H1 (cell line): Measurements from ENCODE around the gene KRT72. TPM values are rescaled to one million over a fixed set of nuclear protein-coding genes. Genes with fewer than 3 reads are reported as not detected.

Experiments
- CTCF ChIA-PET: fragments of 300-600 bp; sonication (Branson Sonifier 250); formaldehyde crosslinking; loops from one replicate; lab custom pipeline; 2021; ENCODE audit not compliant: partially characterized antibody; lab: Charles Lee
- POLR2A ChIA-PET: fragments of 300-600 bp; sonication (Branson Sonifier 250); formaldehyde crosslinking; loops from one replicate; lab custom pipeline; 2021; ENCODE audit warnings: inconsistent platforms; ENCODE audit not compliant: partially characterized antibody; lab: Charles Lee
- DNase-seq, 2 experiments: peaks; one replicate each; pipeline versions ENCODE4 v3.0.0 to v3.0.0-alpha.2; 2010 to 2022; ENCODE audit warnings: low spot score in 2 of 2, low read depth in 1 of 2, mixed read lengths in 1 of 2
- FAIRE-seq: peaks from 2 replicates; lab custom pipeline; 2011; peaks lifted over from hg19 to GRCh38; lab: Jason Lieb, UNC
- H2AFZ ChIP-seq: 2 replicates; pipeline ENCODE4 v1.8.1; 2012; ENCODE audit warnings: low read length, inconsistent platforms
- H2AK5ac ChIP-seq: 2 replicates; pipeline ENCODE4 v1.6.1; 2013; ENCODE audit warnings: low read depth, low read length
- H2BK120ac ChIP-seq: replicated peaks from 2 replicates; pipeline ENCODE3; 2013; ENCODE audit warnings: low read depth, low read length, inconsistent platforms
- H2BK12ac ChIP-seq: 2 replicates; pipeline ENCODE4 v1.6.1; 2013; ENCODE audit warnings: low read depth, low read length
- H2BK15ac ChIP-seq: 2 replicates; pipeline ENCODE4 v1.6.1; 2013; ENCODE audit warnings: low read length
- H2BK20ac ChIP-seq: 2 replicates; pipeline ENCODE4 v1.6.1; 2013; ENCODE audit warnings: low read length
- H2BK5ac ChIP-seq: 2 replicates; pipeline ENCODE4 v1.6.1; 2013; ENCODE audit warnings: low read depth, low read length
- H3K14ac ChIP-seq: 2 replicates; pipeline ENCODE4 v1.6.1; 2013; ENCODE audit warnings: inconsistent platforms; ENCODE audit not compliant: insufficient read length
- H3K18ac ChIP-seq: 2 replicates; pipeline ENCODE4 v1.6.1; 2013; ENCODE audit warnings: low read length; ENCODE audit errors: extremely low read depth
- H3K23ac ChIP-seq: 2 replicates; pipeline ENCODE4 v1.6.1; 2013; ENCODE audit warnings: inconsistent platforms; ENCODE audit not compliant: insufficient read length
- H3K23me2 ChIP-seq: 2 replicates; pipeline ENCODE4 v1.6.1; 2013; ENCODE audit warnings: low read depth, low read length
- H3K27ac ChIP-seq: 2 replicates; pipeline ENCODE4 v1.6.1; 2011; ENCODE audit warnings: low read depth, low read length, inconsistent platforms
- H3K27me3 ChIP-seq, 4 experiments: replicated peaks in 1 of 4; 1 replicate in 1 of 4; 2 replicates in 3 of 4; pipeline versions ENCODE4 v1.6.1 to v1.8.1; 2011 to 2013; ENCODE audit warnings: low read length in 3 of 4, mild to moderate bottlenecking in 3 of 4, inconsistent platforms in 2 of 4, mixed read lengths in 2 of 4, moderate library complexity in 1 of 4; ENCODE audit not compliant: control insufficient read depth in 3 of 4, insufficient read depth in 3 of 4; ENCODE audit errors: extremely low read depth in 1 of 4
- H3K36me3 ChIP-seq, 4 experiments: 2 replicates each; pipeline versions ENCODE4 v1.6.1 to v1.8.1; 2011 to 2013; ENCODE audit warnings: mild to moderate bottlenecking in 4 of 4, low read length in 3 of 4, moderate library complexity in 2 of 4, control low read depth in 1 of 4, inconsistent platforms in 1 of 4; ENCODE audit not compliant: insufficient read depth in 4 of 4, control insufficient read depth in 2 of 4
- H3K4ac ChIP-seq: replicated peaks from 2 replicates; pipeline ENCODE3; 2013; ENCODE audit warnings: low read length, low read depth, mixed read lengths, inconsistent platforms; ENCODE audit not compliant: insufficient read length
- H3K4me1 ChIP-seq, 4 experiments: replicated peaks in 1 of 4; 1 replicate in 1 of 4; 2 replicates in 3 of 4; pipeline versions ENCODE4 v1.6.1 to v1.8.1; 2011 to 2013; ENCODE audit warnings: low read length in 3 of 4, inconsistent platforms in 2 of 4, mixed read lengths in 1 of 4; ENCODE audit not compliant: insufficient read depth in 4 of 4, control insufficient read depth in 3 of 4
- H3K4me2 ChIP-seq, 2 experiments: 2 replicates each; pipeline versions ENCODE4 v1.6.1 to v1.8.1; 2011 to 2013; ENCODE audit warnings: low read depth in 2 of 2, low read length in 2 of 2, control low read depth in 1 of 2, inconsistent platforms in 1 of 2, mild to moderate bottlenecking in 1 of 2; ENCODE audit not compliant: insufficient read depth in 1 of 2
- H3K4me3 ChIP-seq, 4 experiments: fragments of 200-600, 300-600 bp in 1 of 4; sonication (generic), shearing (Covaris generic), sonication (Bioruptor Twin) in 1 of 4; 2 replicates each; pipeline versions ENCODE4 v1.5.1 to v1.8.1; 2011 to 2016; ENCODE audit warnings: low read length in 4 of 4, low read depth in 3 of 4, control low read depth in 2 of 4, inconsistent platforms in 2 of 4, mild to moderate bottlenecking in 2 of 4, mixed read lengths in 1 of 4, moderate library complexity in 1 of 4; ENCODE audit not compliant: insufficient read depth in 2 of 4; ENCODE audit errors: extremely low read depth in 1 of 4
- H3K56ac ChIP-seq: replicated peaks from 2 replicates; pipeline ENCODE3; 2013; ENCODE audit warnings: low read depth, mild to moderate bottlenecking, mixed read lengths, low read length, inconsistent platforms; ENCODE audit not compliant: insufficient read length
- H3K79me1 ChIP-seq: 2 replicates; pipeline ENCODE4 v1.6.1; 2013; ENCODE audit warnings: low read depth, low read length, control low read depth
- H3K79me2 ChIP-seq, 2 experiments: 2 replicates each; pipeline versions ENCODE4 v1.6.1 to v1.8.1; 2012 to 2013; ENCODE audit warnings: low read length in 2 of 2, mild to moderate bottlenecking in 2 of 2, inconsistent platforms in 1 of 2; ENCODE audit not compliant: insufficient read depth in 2 of 2, control insufficient read depth in 1 of 2
- H3K9ac ChIP-seq, 4 experiments: replicated peaks in 1 of 4; 1 replicate in 1 of 4; 2 replicates in 3 of 4; pipeline versions ENCODE4 v1.6.1 to v1.8.1; 2011 to 2013; ENCODE audit warnings: low read depth in 3 of 4, low read length in 3 of 4, control low read depth in 2 of 4, mild to moderate bottlenecking in 2 of 4, moderate library complexity in 2 of 4, inconsistent platforms in 1 of 4; ENCODE audit errors: extremely low read depth in 1 of 4
- H3K9me3 ChIP-seq, 2 experiments: 2 replicates each; pipeline versions ENCODE4 v1.6.1 to v1.8.1; 2012 to 2013; ENCODE audit warnings: mild to moderate bottlenecking in 2 of 2, moderate library complexity in 2 of 2, control low read depth in 1 of 2, inconsistent platforms in 1 of 2, low read depth in 1 of 2, low read length in 1 of 2, mixed read lengths in 1 of 2; ENCODE audit not compliant: insufficient read depth in 2 of 2
- H4K20me1 ChIP-seq, 2 experiments: replicated peaks in 1 of 2; 2 replicates each; pipeline versions ENCODE3 to v1.8.1; 2011 to 2013; ENCODE audit warnings: inconsistent platforms in 2 of 2, low read length in 2 of 2, mild to moderate bottlenecking in 1 of 2; ENCODE audit not compliant: insufficient read depth in 2 of 2, control insufficient read depth in 1 of 2
- H4K5ac ChIP-seq: 2 replicates; pipeline ENCODE4 v1.6.1; 2013; ENCODE audit warnings: low read length, low read depth, mixed read lengths, inconsistent platforms; ENCODE audit not compliant: insufficient read length
- H4K8ac ChIP-seq: 2 replicates; pipeline ENCODE4 v1.8.0; 2013; ENCODE audit warnings: mild to moderate bottlenecking, moderate library complexity, low read length, inconsistent platforms; ENCODE audit not compliant: insufficient read depth; ENCODE audit errors: extremely low read depth
- H4K91ac ChIP-seq: replicated peaks from 2 replicates; pipeline ENCODE3; 2013; ENCODE audit warnings: low read length, mixed read lengths, inconsistent platforms; ENCODE audit not compliant: insufficient read length
- ASH2L ChIP-seq: fragments of 200-600, 300-600 bp; sonication (generic); IDR thresholded peaks from one replicate; pipeline ENCODE4 v1.7.1; 2017; ENCODE audit warnings: low read length
- BRCA1 ChIP-seq: IDR thresholded peaks from 2 replicates; pipeline ENCODE4 v1.6.1; 2012; ENCODE audit warnings: low read depth, low read length, improper control_type of control experiment
- CHD1 ChIP-seq: IDR thresholded peaks from 2 replicates; pipeline ENCODE4 v1.6.1; 2012; ENCODE audit warnings: low read depth, low read length, improper control_type of control experiment
- CREB1 ChIP-seq: IDR thresholded peaks from 2 replicates; pipeline ENCODE4 v1.6.1; 2012; ENCODE audit warnings: inconsistent platforms
- SIN3A ChIP-seq, 2 experiments: IDR thresholded peaks in 1 of 2; conservative IDR thresholded peaks in 1 of 2; 2 replicates each; pipeline ENCODE4 v1.6.1; 2011 to 2012; ENCODE audit warnings: low read length in 2 of 2, improper control_type of control experiment in 1 of 2, low read depth in 1 of 2, mild to moderate bottlenecking in 1 of 2
- SIRT6 ChIP-seq: IDR thresholded peaks from one replicate; pipeline ENCODE4 v1.7.1; 2012; ENCODE audit warnings: low read length, inconsistent platforms
- SRF ChIP-seq: IDR thresholded peaks from 2 replicates; pipeline ENCODE4 v1.6.1; 2011; ENCODE audit warnings: mild to moderate bottlenecking, low read depth, low read length, moderate library complexity
- TAF7 ChIP-seq: optimal IDR thresholded peaks from 2 replicates; pipeline ENCODE3; 2011; ENCODE audit warnings: low read depth, mild to moderate bottlenecking, inconsistent platforms, low read length, moderate library complexity, borderline replicate concordance
- YY1 ChIP-seq: IDR thresholded peaks from 2 replicates; pipeline ENCODE4 v1.6.1; 2011; ENCODE audit warnings: low read depth, mild to moderate bottlenecking, low read length
- WGBS, 2 experiments: shearing (Covaris generic) in 1 of 2; methylation state at CpG; one replicate each; pipeline versions ENCODE4 v1.1.6 to v1.1.7; 2013 to 2015; ENCODE audit warnings: low lambda C conversion rate in 2 of 2, mixed read lengths in 2 of 2, inconsistent platforms in 1 of 2, low coverage in 1 of 2, missing lambda C conversion rate in 1 of 2; ENCODE audit not compliant: insufficient replicate concordance in 2 of 2, insufficient coverage in 1 of 2, insufficient read length in 1 of 2; ENCODE audit errors: extremely low coverage in 1 of 2, missing lambda C conversion rate in 1 of 2; 5-methylcytosine and 5-hydroxymethylcytosine counted together
- polyA plus RNA-seq, 7 experiments: library from polyadenylated mRNA; depleted of rRNA in 3 of 7; stranded (reverse) in 5 of 7; unstranded in 2 of 7; fragments of >200 nt in 5 of 7; fragments of 200-250 nt in 2 of 7; gene quantifications; 1 replicate in 5 of 7; 2 replicates in 1 of 7; 4 replicates in 1 of 7; pipeline versions ENCODE4 v1.2.1 to v1.2.3, GENCODE V29; 2011 to 2013; ENCODE audit warnings: missing spikeins in 2 of 7, mixed read lengths in 2 of 7
- total RNA-seq: library from RNA; stranded (reverse); fragmentation: NEBNext Ultra II Directional; extraction: Animal tissue kit (Norgen Biotek cat#: 25700); gene quantifications from 2 replicates; pipeline ENCODE4 v1.2.1, GENCODE V29; 2021
- TF ChIP-seq, protein P1 (sequence below): IDR thresholded peaks from 2 replicates; pipeline ENCODE4 v1.6.1; 2011; ENCODE audit warnings: low read depth, mild to moderate bottlenecking, low read length; ENCODE audit not compliant: insufficient read depth
- TF ChIP-seq, protein P2 (sequence below): IDR thresholded peaks from 2 replicates; pipeline ENCODE4 v1.6.1; 2011; ENCODE audit warnings: low read length, improper control_type of control experiment

The KRT72 gene
- total and polyA plus RNA-seq, 2 of the 8 experiments (the other 6 are each of a cell fraction or from before 2014, with no cell fraction given): not detected

DNA sequence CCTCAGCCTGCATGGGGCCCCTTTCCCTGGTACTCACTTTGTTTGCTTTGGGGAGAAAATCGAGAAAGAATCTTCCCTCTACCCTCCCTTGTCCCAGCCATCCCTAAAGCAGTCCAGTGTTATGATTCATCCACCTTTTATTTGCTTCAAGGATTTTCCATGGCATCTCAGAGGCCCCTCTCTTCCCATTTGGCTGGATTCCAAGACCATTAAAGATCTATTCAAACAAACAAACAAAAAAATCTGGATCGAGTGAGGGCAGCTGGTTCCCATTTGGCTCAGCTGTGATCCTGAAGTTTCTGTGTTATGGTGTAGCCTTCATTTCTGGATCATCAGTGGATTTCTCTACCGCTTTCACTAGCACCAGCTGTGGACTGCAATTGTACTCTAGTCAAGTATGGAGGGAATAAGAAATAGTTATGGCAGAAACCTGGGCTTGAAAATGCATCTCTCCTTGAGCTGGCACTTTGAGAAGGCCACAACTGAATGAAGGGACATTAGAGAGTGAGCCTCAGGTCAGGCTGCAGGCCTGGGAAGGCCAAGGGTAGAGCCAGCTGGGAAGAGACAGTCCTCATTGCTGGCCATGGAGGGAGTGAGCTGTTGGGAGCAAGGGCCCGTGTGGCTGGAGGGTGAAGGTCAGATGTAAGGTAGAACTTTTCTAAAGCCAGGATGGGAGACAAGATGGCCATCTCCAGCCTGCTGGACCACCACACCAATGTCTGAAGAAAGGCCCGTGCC lies 62.0 kb downstream of the KRT72 start:
- Histone ChIP-seq H3K4me3 (no peak overlapping the region), H3K4me2 (no peak overlapping the region), H3K14ac (no peak overlapping the region), H2BK20ac (no peak overlapping the region), H3K56ac (no peak overlapping the region), H3K18ac (no peak overlapping the region), H2AK5ac (no peak overlapping the region), H3K4me1 (no peaks in the 10 kb centered on the region), H2BK5ac (no peak overlapping the region), H4K91ac (no peak overlapping the region), H4K5ac (no peak overlapping the region), H3K9ac (no peak overlapping the region), H4K20me1 (no peaks in the 10 kb centered on the region), H3K36me3 (no peaks in the 10 kb centered on the region), H3K4ac (no peak overlapping the region), H4K8ac (no peak overlapping the region), H2AFZ (no peak overlapping the region), H3K79me2 (no peaks in the 10 kb centered on the region), H2BK120ac (no peak overlapping the region), H3K23me2 (no peaks in the 10 kb centered on the region), H3K27me3 (no peaks in the 10 kb centered on the region), H3K23ac (no peak overlapping the region), H3K79me1 (no peaks in the 10 kb centered on the region), H2BK12ac (no peak overlapping the region), H3K27ac (no peak overlapping the region), H2BK15ac (no peak overlapping the region), H3K9me3 (no peaks in the 10 kb centered on the region)
- CTCF ChIA-PET: interaction anchor here (0.8 to 4.9 kb wide), 5 partner anchors 14 to 143 kb away, joined by 3 to 19 read pairs (median 4); partner anchors contain the start of gene KRT5
- DNase-seq: no peak
- no peak for FAIRE-seq
- POLR2A ChIA-PET: no interaction called here
- 87% methylated on average over 5 of the region's 5 CpGs; no CpG with 5 or more reads in 1 of the 2 experiments for WGBS, 2 experiments
- TF ChIP-seq ASH2L (no peak), CHD1 (no peak), BRCA1 (no peak), SRF (no peak), YY1 (no peak), CREB1 (no peak), TAF7 (no peak), SIN3A (conservative IDR thresholded peaks at IDR 0.05 in 1 of 2, IDR thresholded peaks at IDR 0.05 in 1 of 2; ENCODE audit: low read depth in 1 of 2, low read length in 2 of 2) (no peak), SIRT6 (no peak)
- TF ChIP-seq, protein P1, sequence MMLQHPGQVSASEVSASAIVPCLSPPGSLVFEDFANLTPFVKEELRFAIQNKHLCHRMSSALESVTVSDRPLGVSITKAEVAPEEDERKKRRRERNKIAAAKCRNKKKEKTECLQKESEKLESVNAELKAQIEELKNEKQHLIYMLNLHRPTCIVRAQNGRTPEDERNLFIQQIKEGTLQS: no peak
- TF ChIP-seq, protein P2, sequence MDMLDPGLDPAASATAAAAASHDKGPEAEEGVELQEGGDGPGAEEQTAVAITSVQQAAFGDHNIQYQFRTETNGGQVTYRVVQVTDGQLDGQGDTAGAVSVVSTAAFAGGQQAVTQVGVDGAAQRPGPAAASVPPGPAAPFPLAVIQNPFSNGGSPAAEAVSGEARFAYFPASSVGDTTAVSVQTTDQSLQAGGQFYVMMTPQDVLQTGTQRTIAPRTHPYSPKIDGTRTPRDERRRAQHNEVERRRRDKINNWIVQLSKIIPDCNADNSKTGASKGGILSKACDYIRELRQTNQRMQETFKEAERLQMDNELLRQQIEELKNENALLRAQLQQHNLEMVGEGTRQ: no peak
